ENCODE data around the gene SV2C. TPM values are rescaled to one million over a fixed set of nuclear protein-coding genes. Genes with fewer than 3 reads are reported as not detected.
A peak's percentile ranks its signal among the peaks of the same experiment; 100 is the strongest.

SV2C gene
- total RNA-seq, 1 donor from 2014 or later, result 0.15 TPM

GRCh38 chr5:76391014-76391413 lies 307.8 kb downstream of the SV2C start:
- no peak for TF ChIP-seq EZH2phosphoT487 (IDR thresholded peaks at IDR 0.05)
- H3K27ac ChIP-seq, result no peak overlapping the region
- no peaks in the 10 kb centered on the region for H3K27me3 ChIP-seq
- H3K27me3 Mint-ChIP-seq (ENCODE audit: insufficient read depth, low read depth), result peaks cover 2% of the 10 kb centered on the region
- no peaks in the 10 kb centered on the region for H3K36me3 Mint-ChIP-seq
- no peak overlapping the region for H3K4me3 ChIP-seq
- H4K20me1 ChIP-seq (ENCODE audit: low read depth), result no peaks in the 10 kb centered on the region
- H3K9me3 Mint-ChIP-seq, result no peaks in the 10 kb centered on the region
- peak overlapping the region; percentile 15 for H3K4me2 ChIP-seq
- H3K9ac ChIP-seq, result no peak overlapping the region
- DNase-seq (ENCODE audit: low spot score), result no peak
- no peaks in the 10 kb centered on the region for H3K9me3 ChIP-seq (ENCODE audit: low read depth)
- no peak overlapping the region for H2AFZ ChIP-seq (replicated peaks)
- no peaks in the 10 kb centered on the region for H3K79me2 ChIP-seq (ENCODE audit: low read depth)
- no peaks in the 10 kb centered on the region for H3K36me3 ChIP-seq
- no peaks in the 10 kb centered on the region for H3F3A ChIP-seq (ENCODE audit: low read depth)
- peaks cover 53% of the 10 kb centered on the region for H3K4me1 Mint-ChIP-seq
- no peak overlapping the region for H3K4me3 Mint-ChIP-seq
- peaks cover 19% of the 10 kb centered on the region for H3K4me1 ChIP-seq
- peak overlapping the region; percentile 85 for H3K27ac Mint-ChIP-seq

GRCh38 chr5:76393035-76393680 lies 310.0 kb downstream of the SV2C start:
- no peak for DNase-seq (ENCODE audit: low spot score)
- Histone ChIP-seq H3K79me2 (ENCODE audit: low read depth) (no peaks in the 10 kb centered on the region), H2AFZ (replicated peaks) (no peak overlapping the region), H4K20me1 (ENCODE audit: low read depth) (no peaks in the 10 kb centered on the region), H3K4me3 (no peak overlapping the region), H3K4me2 (no peak overlapping the region), H3F3A (ENCODE audit: low read depth) (no peaks in the 10 kb centered on the region), H3K27ac (no peak overlapping the region), H3K4me1 (peaks cover 19% of the 10 kb centered on the region), H3K9me3 (ENCODE audit: low read depth) (no peaks in the 10 kb centered on the region), H3K36me3 (no peaks in the 10 kb centered on the region), H3K9ac (no peak overlapping the region), H3K27me3 (no peaks in the 10 kb centered on the region)
- TF ChIP-seq EZH2 (IDR thresholded peaks at IDR 0.05) (no peak), CTCF (IDR thresholded peaks at IDR 0.05) (no peak), EZH2phosphoT487 (IDR thresholded peaks at IDR 0.05) (no peak)
- no peaks in the 10 kb centered on the region for H3K36me3 Mint-ChIP-seq
- H3K9me3 Mint-ChIP-seq, result no peaks in the 10 kb centered on the region
- no peak overlapping the region for H3K4me3 Mint-ChIP-seq
- H3K4me1 Mint-ChIP-seq, result peaks cover 43% of the 10 kb centered on the region
- peak overlapping the region; percentile 42 for H3K27ac Mint-ChIP-seq
- H3K27me3 Mint-ChIP-seq (ENCODE audit: insufficient read depth, low read depth), result peaks cover 2% of the 10 kb centered on the region

GRCh38 chr5:76397200-76397599 lies 314.0 kb downstream of the SV2C start:
- Histone ChIP-seq H3K9ac (no peak overlapping the region), H3K79me2 (ENCODE audit: low read depth) (no peaks in the 10 kb centered on the region), H2AFZ (replicated peaks) (no peak overlapping the region), H3K36me3 (no peaks in the 10 kb centered on the region), H3K9me3 (ENCODE audit: low read depth) (no peaks in the 10 kb centered on the region), H4K20me1 (ENCODE audit: low read depth) (no peaks in the 10 kb centered on the region), H3K27me3 (peaks cover 12% of the 10 kb centered on the region), H3F3A (ENCODE audit: low read depth) (peaks cover 4% of the 10 kb centered on the region), H3K4me1 (no peaks in the 10 kb centered on the region), H3K4me2 (no peak overlapping the region), H3K4me3 (no peak overlapping the region), H3K27ac (no peak overlapping the region)
- H3K4me3 Mint-ChIP-seq, result no peak overlapping the region
- H3K27me3 Mint-ChIP-seq (ENCODE audit: insufficient read depth, low read depth), result peaks cover 2% of the 10 kb centered on the region
- no peak for TF ChIP-seq EZH2 (IDR thresholded peaks at IDR 0.05)
- TF ChIP-seq EZH2phosphoT487 (IDR thresholded peaks at IDR 0.05), result no peak
- no peak for TF ChIP-seq CTCF (IDR thresholded peaks at IDR 0.05)
- no peaks in the 10 kb centered on the region for H3K36me3 Mint-ChIP-seq
- DNase-seq (ENCODE audit: low spot score), result no peak
- H3K9me3 Mint-ChIP-seq, result no peaks in the 10 kb centered on the region
- no peak overlapping the region for H3K27ac Mint-ChIP-seq
- peaks cover 26% of the 10 kb centered on the region for H3K4me1 Mint-ChIP-seq

GRCh38 chr5:76399268-76399667 lies 316.1 kb downstream of the SV2C start:
- H3K4me2 ChIP-seq, result no peak overlapping the region
- peaks cover 1% of the 10 kb centered on the region for H4K20me1 ChIP-seq (ENCODE audit: low read depth)
- H3F3A ChIP-seq (ENCODE audit: low read depth), result peaks cover 11% of the 10 kb centered on the region
- H3K4me3 ChIP-seq, result no peak overlapping the region
- H3K9me3 Mint-ChIP-seq, result no peaks in the 10 kb centered on the region
- TF ChIP-seq EZH2phosphoT487 (IDR thresholded peaks at IDR 0.05), result no peak
- TF ChIP-seq CTCF (IDR thresholded peaks at IDR 0.05), result no peak
- no peak for TF ChIP-seq EZH2 (IDR thresholded peaks at IDR 0.05)
- H3K4me3 Mint-ChIP-seq, result no peak overlapping the region
- no peaks in the 10 kb centered on the region for H3K36me3 Mint-ChIP-seq
- peaks cover 3% of the 10 kb centered on the region for H3K4me1 ChIP-seq
- H3K36me3 ChIP-seq, result no peaks in the 10 kb centered on the region
- H3K9me3 ChIP-seq (ENCODE audit: low read depth), result no peaks in the 10 kb centered on the region
- H3K27ac Mint-ChIP-seq, result no peak overlapping the region
- no peak for DNase-seq (ENCODE audit: low spot score)
- no peak overlapping the region for H3K27ac ChIP-seq
- H3K27me3 ChIP-seq, result peaks cover 18% of the 10 kb centered on the region
- no peaks in the 10 kb centered on the region for H3K79me2 ChIP-seq (ENCODE audit: low read depth)
- peaks cover 15% of the 10 kb centered on the region for H3K4me1 Mint-ChIP-seq
- H2AFZ ChIP-seq (replicated peaks), result no peak overlapping the region
- H3K27me3 Mint-ChIP-seq (ENCODE audit: insufficient read depth, low read depth), result peaks cover 4% of the 10 kb centered on the region
- no peak overlapping the region for H3K9ac ChIP-seq
